Keratinocyte (primary cell): ENCODE measurements around the gene SORL1.

Source experiments
- CTCF ChIP-seq, 3 experiments: IDR thresholded peaks in 1 of 3; conservative IDR thresholded peaks in 1 of 3; optimal IDR thresholded peaks in 1 of 3; 2 replicates in 2 of 3; 3 replicates in 1 of 3; pipeline versions ENCODE3 to v1.5.1; 2011; ENCODE audit warnings: low read length in 3 of 3, mild to moderate bottlenecking in 3 of 3, moderate library complexity in 2 of 3, control low read depth in 1 of 3, inconsistent platforms in 1 of 3; ENCODE audit not compliant: insufficient read depth in 2 of 3; ENCODE audit errors: extremely low read depth in 1 of 3
- EZH2 ChIP-seq: IDR thresholded peaks from one replicate; pipeline ENCODE4 v1.6.1; 2012; ENCODE audit warnings: inconsistent platforms, mild to moderate bottlenecking, low read length, moderate library complexity

GRCh38 chr11:121499405-121499804 is 47.3 kb downstream of the SORL1 start:
- TF ChIP-seq CTCF (optimal IDR thresholded peaks at IDR 0.05 in 1 of 3, IDR thresholded peaks at IDR 0.05 in 1 of 3, conservative IDR thresholded peaks at IDR 0.05 in 1 of 3; ENCODE audit: extremely low read depth in 1 of 3, insufficient read depth in 2 of 3, low read length in 3 of 3) (no peak), EZH2 (no peak)
